Testis (tissue), 3 donors: ENCODE results near the gene TRPM2. TPM values are rescaled to one million over a fixed set of nuclear protein-coding genes. Genes with fewer than 3 reads are reported as not detected.

ENCODE experiments used
- DNase-seq: peaks from one replicate; pipeline ENCODE4 v3.0.0-alpha.2; 2019
- H3K27ac ChIP-seq, 2 donors: fragments of 200-600 bp; sonication (generic); one replicate each; pipeline ENCODE4 v1.5.1; 2019
- H3K27me3 ChIP-seq: fragments of 200-600 bp; sonication (generic); one replicate; pipeline ENCODE4 v1.5.1; 2019
- H3K36me3 ChIP-seq: fragments of 200-600 bp; sonication (generic); one replicate; pipeline ENCODE4 v1.5.1; 2017; ENCODE audit warnings: low read depth; ENCODE audit errors: missing control alignments
- H3K4me1 ChIP-seq: fragments of 200-600 bp; sonication (generic); one replicate; pipeline ENCODE4 v1.5.1; 2019
- H3K4me3 ChIP-seq, 2 donors: fragments of 200-600 bp; sonication (generic); one replicate each; pipeline ENCODE4 v1.5.1; 2017 to 2019
- H3K9me3 ChIP-seq: fragments of 200-600 bp; sonication (generic); one replicate; pipeline ENCODE4 v1.5.1; 2017
- POLR2A ChIP-seq: fragments of 450-650 bp; IDR thresholded peaks from one replicate; pipeline ENCODE4 v1.6.1; 2017; ENCODE audit warnings: antibody characterized with exemption, mild to moderate bottlenecking, moderate library complexity
- WGBS, 2 donors: methylation state at CpG; one replicate each; pipeline ENCODE4 v1.1.5; 2018; 5-methylcytosine and 5-hydroxymethylcytosine counted together
- intact Hi-C: fragments of 100-400 bp; cut with DNase I; formaldehyde crosslinking; loops from one replicate; pipeline ENCODE4 v1.15.1; 2023; ENCODE audit warnings: low total_unique reads
- polyA plus RNA-seq: library from polyadenylated mRNA; stranded (reverse); fragments of 350-450 nt; fragmentation: Illumina TruSeq; extraction: RNeasy Lipid Tissue Mini Kit (QIAGEN cat#74804); gene quantifications from one replicate; pipeline ENCODE4 v1.2.3, GENCODE V29; 2014; ENCODE audit warnings: low read depth, low replicate concordance; ENCODE audit not compliant: insufficient read depth
- total RNA-seq, 2 donors: library from RNA; depleted of rRNA; stranded (reverse); fragments of >200 nt; gene quantifications; one replicate each; pipeline ENCODE4 v1.2.3, GENCODE V29; 2016
- TF ChIP-seq, protein P1 (sequence below), 3 experiments: fragments of 450-650 bp in 2 of 3; fragments of 200-600 bp in 1 of 3; sonication (generic) in 1 of 3; IDR thresholded peaks; one replicate each; pipeline ENCODE4 v1.5.1; 2016 to 2019; ENCODE audit warnings: antibody characterized with exemption in 3 of 3, mild to moderate bottlenecking in 2 of 3, moderate library complexity in 1 of 3

Gene TRPM2
- total and polyA plus RNA-seq, 3 donors from 2014 or later: 3.0 to 4.9 (median 3.9) TPM

- no peak for DNase-seq
- WGBS, 2 donors: 87 to 92% methylated on average over 6 to 37 of the region's 37 CpGs
- Histone ChIP-seq H3K9me3 (no peaks in the 10 kb centered on the region), H3K4me3 (no peak overlapping the region), H3K27ac (no peak overlapping the region), H3K36me3 (no peaks in the 10 kb centered on the region), H3K27me3 (no peaks in the 10 kb centered on the region), H3K4me1 (peaks cover 3% of the 10 kb centered on the region)
- intact Hi-C loops: no loop called here
- TF ChIP-seq, protein P1, sequence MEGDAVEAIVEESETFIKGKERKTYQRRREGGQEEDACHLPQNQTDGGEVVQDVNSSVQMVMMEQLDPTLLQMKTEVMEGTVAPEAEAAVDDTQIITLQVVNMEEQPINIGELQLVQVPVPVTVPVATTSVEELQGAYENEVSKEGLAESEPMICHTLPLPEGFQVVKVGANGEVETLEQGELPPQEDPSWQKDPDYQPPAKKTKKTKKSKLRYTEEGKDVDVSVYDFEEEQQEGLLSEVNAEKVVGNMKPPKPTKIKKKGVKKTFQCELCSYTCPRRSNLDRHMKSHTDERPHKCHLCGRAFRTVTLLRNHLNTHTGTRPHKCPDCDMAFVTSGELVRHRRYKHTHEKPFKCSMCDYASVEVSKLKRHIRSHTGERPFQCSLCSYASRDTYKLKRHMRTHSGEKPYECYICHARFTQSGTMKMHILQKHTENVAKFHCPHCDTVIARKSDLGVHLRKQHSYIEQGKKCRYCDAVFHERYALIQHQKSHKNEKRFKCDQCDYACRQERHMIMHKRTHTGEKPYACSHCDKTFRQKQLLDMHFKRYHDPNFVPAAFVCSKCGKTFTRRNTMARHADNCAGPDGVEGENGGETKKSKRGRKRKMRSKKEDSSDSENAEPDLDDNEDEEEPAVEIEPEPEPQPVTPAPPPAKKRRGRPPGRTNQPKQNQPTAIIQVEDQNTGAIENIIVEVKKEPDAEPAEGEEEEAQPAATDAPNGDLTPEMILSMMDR (IDR thresholded peaks at IDR 0.05): no peak
Observed at GRCh38 chr21:44324106-44324853, 29.1 kb upstream of the TRPM2 start.

GRCh38 chr21:44324854-44325107 lies 28.6 kb upstream of the TRPM2 start:
- DNase-seq: no peak
- Histone ChIP-seq H3K27me3 (no peaks in the 10 kb centered on the region), H3K36me3 (no peaks in the 10 kb centered on the region), H3K9me3 (no peaks in the 10 kb centered on the region), H3K27ac (no peak overlapping the region), H3K4me3 (no peak overlapping the region), H3K4me1 (peaks cover 3% of the 10 kb centered on the region)
- intact Hi-C loops: no loop called here
- TF ChIP-seq POLR2A: no peak
- TF ChIP-seq, protein P1 (IDR thresholded peaks at IDR 0.05): no peak
- 83 to 91% methylated on average over 7 to 10 of the region's 11 CpGs for WGBS, 2 donors

GRCh38 chr21:44325386-44326271 lies 27.8 kb upstream of the TRPM2 start:
- H3K27ac ChIP-seq: peak overlapping the region in 1 of 2 donors; percentile 30
- DNase-seq: peak; percentile 42
- H3K9me3 ChIP-seq: no peaks in the 10 kb centered on the region
- no peaks in the 10 kb centered on the region for H3K27me3 ChIP-seq
- intact Hi-C loops: no loop called here
- WGBS, 2 donors: 67 to 85% methylated on average over 16 to 44 of the region's 44 CpGs
- no peak overlapping the region for H3K4me3 ChIP-seq
- TF ChIP-seq, protein P1 (IDR thresholded peaks at IDR 0.05): no peak
- TF ChIP-seq POLR2A: no peak
- H3K4me1 ChIP-seq: peaks cover 3% of the 10 kb centered on the region
- no peaks in the 10 kb centered on the region for H3K36me3 ChIP-seq

GRCh38 chr21:44326272-44326647 lies 27.2 kb upstream of the TRPM2 start:
- Histone ChIP-seq H3K27ac (no peak overlapping the region), H3K9me3 (no peaks in the 10 kb centered on the region), H3K27me3 (no peaks in the 10 kb centered on the region), H3K36me3 (no peaks in the 10 kb centered on the region), H3K4me3 (no peak overlapping the region), H3K4me1 (peaks cover 3% of the 10 kb centered on the region)
- WGBS, 2 donors: 83% methylated on average over 12 of the region's 13 CpGs; no CpG with 5 or more reads in 1 of the 2 donors
- no peak for DNase-seq
- no peak for TF ChIP-seq POLR2A
- TF ChIP-seq, protein P1 (IDR thresholded peaks at IDR 0.05): no peak
- intact Hi-C loops: no loop called here
